Stimulated activated CD4-positive, alpha-beta T cell treated with anti-CD3 and anti-CD28 coated beads, Interleukin-15, amount 100 ng/mL, for 24 hours (primary cell): ENCODE results near the gene ENTPD6.
"Not testable (repeated sequence)": the region's sequence is repeated elsewhere in the genome, so short reads cannot be mapped to it uniquely, and the experiment has no call there.

Source experiments
- DNase-seq: peaks from one replicate; pipeline ENCODE4 v3.0.0-alpha.2; 2020

ENTPD6 gene

DNA sequence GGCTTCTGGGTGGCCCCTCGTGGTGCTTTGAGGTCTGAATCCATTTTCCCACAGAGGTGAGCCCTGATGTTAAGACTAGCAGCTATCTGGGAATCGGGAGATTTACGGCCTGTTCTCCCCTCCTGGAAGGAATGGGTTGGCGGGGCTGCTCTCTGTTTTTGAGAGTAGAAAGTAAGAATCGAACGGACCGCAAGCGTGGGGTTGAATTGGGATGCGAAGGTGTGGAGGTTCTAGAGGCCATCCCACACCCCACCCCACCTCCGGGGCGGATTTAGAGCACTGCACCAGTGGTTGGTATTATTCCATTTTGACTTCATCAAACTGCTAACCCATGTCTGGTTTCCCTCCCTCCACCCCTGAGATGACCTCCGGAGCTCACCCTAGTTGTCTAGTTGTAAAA, 63.8 kb downstream of the ENTPD6 start:
- DNase-seq, result no peak

DNA sequence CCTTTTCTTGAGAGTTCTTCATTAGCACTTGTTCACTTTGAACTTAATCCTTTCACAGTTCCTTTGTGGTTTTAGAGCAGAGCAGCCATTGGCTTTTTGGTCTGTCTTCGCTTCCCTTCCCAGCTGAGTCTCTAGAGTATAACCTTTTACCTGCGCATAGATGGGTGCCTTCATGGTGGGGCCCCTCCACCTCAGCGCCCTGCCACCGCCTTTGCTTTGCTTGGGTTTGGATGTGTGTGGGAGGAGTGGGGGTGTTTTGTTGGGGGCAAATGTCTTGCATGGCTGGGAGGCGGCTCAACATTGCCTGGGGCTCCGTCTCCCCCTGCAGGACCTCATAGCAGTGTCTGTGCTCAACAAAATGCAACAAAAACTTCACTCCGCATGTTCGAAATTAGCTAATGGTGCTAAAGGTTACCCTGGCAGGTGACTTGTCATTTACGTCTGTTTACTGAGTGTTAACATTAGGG, 64.3 kb downstream of the ENTPD6 start:
- no peak for DNase-seq

DNA sequence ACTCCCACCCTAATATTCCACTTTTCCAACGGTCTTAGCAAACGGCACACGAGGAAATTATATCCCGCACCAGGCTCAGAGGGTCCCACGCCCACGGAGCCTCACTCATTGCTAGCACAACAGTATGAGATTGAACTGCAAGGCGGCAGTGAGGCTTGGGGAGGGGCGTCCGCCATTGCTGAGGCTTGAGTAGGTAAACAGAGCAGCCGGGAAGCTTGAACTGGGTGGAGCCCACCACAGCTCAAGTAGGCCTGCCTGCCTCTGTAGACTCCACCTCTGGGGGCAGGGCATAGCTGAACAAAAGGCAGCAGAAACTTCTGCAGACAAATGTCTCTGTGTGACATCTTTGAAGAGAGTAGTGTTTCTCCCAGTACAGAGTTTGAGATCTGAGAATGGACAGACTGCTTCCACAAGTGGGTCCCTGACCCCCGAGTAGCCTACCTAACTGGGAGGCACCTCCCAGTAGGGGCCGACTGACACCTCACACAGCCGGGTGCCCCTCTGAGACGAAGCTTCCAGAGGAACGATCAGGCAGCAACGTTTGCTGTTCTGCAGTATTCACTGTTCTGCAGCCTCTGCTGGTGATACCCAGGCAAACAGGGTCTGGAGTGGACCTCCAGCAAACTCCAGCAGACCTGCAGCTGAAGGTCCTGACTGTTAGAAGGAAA, 65.4 kb downstream of the ENTPD6 start:
- DNase-seq, result not testable (repeated sequence)

DNA sequence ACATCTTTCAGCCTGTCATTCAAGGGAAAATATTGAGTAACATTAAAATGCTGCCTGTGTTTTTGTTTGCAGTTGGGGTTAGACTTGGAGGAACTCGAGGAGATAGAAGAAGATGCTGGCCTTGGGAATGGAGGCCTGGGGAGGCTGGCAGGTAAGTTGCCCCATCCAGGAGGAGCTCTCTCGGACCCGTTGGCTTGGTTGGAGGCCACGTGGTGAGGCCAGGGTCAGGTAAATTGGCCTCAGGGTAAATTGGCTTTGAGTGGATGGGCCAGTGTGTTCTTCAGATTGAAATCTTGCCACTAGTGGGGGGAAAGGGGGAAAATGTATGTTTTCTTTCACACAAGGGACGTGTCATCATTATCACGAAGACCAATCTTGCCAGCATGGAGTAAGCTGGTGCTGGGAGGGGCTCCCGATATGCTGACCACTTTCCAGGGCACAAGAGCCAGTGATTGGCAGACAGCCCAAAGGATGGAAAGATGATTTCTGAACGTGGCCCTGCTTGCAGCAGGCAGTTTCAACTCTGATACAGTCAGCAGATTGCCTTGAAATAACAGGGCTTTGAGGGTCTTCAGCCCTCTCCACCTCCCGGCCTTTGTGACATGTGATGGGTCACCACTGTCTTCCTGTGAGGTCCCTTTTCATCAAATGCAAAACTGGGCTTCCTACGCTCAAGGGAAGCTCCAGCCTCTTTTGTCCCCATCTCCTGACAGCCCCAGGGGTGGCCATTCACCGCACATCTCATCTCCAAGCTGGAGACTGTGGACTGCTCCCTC, 73.7 kb downstream of the ENTPD6 start:
- DNase-seq, result no peak

DNA sequence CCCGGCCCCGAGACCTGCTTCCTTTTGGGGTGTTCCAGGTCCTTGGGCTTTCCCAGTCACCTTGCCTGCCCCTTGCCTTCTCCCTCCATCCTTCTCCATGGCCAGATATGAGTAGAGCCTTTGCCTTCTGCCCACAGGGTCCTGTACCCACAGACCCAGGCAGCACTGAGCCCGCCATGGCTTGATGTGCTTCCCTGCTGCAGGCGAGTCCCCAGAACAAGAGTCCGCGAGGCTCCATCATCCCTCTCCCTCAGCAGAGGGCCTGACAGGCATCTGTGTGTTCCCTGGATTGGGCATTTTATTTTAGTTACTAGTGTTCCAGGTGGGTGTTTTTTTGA, 74.3 kb downstream of the ENTPD6 start:
- peak; percentile 0 for DNase-seq

DNA sequence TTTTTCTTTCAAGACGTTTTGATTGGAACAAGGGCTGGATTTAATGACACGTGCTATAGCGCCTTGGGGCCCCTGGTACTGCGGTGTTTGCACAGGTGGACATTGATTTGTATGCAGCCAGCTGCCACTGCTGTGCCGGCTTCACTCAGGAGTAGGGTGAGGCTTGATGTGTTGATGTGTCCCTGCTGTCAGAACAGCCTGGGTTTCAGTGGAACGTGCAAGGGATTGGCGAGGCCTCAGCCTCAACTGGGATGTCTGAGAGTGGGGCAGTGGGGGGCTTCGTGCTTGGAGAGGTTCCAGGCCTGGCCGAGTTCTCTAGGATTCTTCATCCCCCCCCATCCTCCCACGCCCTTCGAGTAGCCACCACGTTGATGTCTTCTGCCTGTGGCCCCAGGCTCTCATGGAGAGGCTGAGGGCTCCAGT, 75.3 kb downstream of the ENTPD6 start:
- DNase-seq, result peak; percentile 0

DNA sequence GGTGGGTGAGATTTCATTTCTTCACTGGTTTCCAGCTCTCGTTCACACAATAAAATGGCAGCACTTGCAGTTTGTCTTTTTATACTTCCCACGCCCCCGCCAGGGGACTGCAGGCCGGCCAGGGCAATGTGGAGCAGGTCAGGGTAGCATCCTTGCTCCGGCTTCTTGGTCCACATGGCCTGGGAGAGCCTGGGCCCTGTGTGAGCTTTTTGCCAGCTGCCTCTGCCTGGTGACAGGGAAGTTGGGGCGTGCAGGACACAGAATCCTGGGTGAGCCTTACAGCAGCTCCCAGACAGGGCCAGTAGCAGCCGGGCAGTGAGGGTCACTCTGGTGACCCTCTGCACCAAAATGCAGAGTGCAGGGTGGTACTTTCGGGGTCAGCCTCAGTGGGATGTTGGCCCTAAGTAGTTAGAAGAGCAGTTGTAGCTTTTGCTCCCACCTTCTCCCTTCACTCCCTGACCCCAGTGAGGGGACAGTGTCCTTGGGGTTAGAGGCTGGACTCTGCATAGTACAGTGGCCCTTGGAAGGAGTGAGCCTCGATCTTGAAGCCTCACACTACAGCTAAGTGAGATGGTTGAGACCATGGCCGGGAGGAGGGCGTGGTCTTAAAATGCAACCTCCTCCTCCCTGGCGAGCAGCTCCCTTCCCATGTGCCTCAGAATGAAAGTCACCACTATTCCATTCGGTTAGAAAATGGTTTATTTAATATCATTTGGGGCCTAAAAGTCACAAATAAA, 76.1 kb downstream of the ENTPD6 start:
- peak; percentile 1 for DNase-seq

DNA sequence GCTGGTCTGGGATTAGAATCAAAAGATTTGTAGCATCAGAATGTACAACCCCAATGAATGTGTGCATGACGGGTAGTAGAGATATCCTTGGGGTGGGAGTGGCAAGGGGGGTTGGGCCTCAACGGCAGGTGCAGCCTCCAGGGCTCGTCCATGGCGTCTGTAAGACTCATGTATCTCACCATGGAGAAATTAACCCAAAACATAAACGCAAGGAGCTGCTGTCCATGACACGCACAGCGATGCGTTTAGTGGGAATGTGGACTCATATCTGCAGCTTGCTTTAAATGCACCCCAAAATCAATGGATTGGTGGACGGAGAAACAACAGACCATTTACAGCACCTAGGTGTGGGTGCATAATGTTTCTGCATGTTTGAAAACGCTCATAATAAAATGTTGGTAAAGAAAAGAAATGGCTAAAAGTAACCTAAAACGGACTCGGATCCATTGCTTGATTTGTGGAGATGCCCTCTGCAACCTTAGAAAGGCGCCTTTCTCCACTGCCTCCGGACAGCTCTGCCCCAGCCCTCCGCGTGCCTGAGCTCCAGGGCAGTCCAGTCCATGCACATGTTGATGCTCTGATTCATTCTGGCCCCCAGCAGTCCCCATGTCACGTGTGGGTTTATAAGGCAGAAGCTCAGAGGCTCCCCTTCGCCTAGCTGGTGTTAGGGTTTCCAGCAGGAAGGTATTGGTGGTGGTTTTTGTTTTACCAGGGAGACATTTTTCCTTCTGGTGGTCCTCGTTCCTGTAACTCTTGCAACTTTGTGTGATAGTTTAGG, 76.9 kb downstream of the ENTPD6 start:
- peak; percentile 0 for DNase-seq

DNA sequence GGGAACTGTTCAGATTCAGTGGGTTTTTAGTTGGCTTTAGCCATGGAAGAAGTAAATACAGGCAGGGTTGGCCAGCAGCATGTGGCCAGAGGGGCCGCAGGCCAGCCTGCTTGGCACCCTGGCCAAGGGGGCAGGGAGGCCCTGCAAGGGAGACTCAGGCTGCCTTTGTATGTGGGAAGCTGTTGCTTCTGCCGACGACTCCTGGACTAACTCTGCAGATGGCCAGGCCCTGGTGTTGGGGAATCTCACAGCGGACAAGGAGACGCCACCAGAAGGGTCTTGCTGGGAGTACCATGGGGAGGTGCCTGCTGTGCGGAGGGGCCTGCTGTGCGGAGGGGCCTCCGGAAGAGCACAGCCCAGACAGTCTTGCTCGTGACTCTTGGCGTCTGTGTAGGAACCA, 77.5 kb downstream of the ENTPD6 start:
- DNase-seq, result peak; percentile 0

DNA sequence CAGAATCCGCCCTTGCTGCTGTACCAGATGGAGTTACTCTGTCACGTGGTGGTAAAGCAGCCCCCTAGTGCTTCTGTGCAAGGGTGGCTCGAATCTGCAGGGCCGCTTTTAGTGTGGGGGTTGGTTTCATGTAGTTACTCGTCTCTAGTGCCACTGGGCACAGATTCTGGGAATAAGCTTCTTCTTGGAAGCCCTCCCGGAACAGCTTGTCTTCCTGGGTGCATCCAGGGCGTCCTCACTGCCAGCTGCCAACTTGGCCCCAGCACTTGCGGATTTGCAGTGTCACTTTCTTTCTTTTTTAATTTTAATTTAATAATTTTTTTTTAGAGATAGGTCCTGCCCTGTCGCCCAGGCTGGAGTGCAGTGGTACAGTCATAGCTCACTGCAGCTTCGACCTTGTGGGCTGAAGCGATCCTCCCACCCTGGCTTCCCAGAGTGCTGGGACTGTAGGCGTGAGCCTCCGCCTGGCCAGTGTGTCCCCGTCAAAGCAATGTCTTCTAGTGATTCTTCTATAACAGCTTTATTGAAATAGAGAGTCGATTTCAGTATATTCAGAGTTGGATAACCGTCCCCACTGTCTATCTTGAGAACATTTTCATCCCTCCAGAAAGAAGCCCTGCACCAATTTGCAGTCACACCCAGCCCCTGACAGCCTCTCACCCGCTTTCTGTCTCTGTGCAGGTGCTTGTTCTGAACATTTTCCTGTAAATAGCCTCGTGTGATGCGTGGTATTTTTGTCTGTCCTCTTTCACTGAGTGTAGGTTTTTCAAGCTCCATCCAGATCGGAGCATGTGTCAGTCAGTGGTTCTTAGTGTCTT, 78.2 kb downstream of the ENTPD6 start:
- peak; percentile 0 for DNase-seq

DNA sequence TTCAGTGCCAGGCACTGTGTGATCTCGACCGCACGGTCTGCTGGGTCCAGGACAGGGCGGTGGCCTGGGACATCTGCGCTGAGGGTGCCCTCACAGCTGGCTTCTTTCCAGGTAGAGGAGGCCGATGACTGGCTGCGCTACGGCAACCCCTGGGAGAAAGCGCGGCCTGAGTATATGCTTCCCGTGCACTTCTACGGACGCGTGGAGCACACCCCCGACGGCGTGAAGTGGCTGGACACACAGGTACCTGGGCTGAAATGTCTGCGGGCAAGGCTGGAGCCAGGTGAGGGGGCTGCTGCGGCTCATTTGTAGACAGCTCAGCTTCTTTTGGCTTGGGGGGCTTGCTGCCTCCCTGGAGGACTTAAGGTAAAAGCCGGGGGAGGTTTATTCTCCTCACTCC, 79.0 kb downstream of the ENTPD6 start:
- peak; percentile 0 for DNase-seq

DNA sequence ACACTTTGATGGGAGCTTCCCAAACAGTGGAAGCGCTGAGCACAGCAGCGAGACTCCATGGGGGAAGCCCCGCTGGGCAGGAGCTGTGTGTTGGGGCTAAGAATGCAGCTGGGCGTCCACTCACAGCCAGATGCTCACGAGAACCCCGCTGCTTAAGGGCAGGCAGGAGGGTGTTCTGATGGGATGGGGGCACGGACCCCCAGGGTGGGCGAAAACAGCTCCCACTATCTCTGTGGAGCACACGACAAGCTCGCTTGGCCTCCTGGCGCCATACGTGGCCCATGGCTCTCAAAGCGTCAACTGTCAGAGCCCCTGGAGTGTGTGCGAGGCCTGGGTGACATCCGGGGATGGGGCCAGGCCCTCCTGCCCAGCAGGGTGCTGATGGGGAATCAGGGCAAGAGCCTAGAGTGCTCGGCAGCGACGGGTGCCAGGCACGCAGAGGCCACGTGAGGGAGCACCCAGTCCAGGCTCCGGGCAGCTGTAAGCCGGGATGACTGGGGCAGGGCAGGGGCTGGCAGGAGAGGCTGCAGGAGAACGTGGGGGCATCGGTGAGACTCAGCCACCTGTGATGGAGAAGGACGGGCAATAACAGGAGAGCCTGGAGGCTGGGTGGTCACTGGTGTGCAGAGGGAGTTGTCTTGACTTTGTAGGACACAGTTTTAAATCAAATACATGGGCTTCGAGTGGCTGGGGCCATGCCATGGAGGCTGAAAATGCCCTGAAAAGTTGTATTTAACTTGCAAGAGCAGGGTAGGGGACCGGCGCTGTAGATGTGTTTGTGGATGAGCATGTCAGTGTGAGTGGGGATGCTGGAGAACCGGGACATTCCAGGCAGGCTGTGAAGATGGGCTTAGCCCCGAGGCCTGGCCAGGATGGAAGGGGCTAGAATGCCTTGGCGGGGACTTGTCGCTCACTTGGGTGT, 79.6 kb downstream of the ENTPD6 start:
- DNase-seq, result peak; percentile 0

DNA sequence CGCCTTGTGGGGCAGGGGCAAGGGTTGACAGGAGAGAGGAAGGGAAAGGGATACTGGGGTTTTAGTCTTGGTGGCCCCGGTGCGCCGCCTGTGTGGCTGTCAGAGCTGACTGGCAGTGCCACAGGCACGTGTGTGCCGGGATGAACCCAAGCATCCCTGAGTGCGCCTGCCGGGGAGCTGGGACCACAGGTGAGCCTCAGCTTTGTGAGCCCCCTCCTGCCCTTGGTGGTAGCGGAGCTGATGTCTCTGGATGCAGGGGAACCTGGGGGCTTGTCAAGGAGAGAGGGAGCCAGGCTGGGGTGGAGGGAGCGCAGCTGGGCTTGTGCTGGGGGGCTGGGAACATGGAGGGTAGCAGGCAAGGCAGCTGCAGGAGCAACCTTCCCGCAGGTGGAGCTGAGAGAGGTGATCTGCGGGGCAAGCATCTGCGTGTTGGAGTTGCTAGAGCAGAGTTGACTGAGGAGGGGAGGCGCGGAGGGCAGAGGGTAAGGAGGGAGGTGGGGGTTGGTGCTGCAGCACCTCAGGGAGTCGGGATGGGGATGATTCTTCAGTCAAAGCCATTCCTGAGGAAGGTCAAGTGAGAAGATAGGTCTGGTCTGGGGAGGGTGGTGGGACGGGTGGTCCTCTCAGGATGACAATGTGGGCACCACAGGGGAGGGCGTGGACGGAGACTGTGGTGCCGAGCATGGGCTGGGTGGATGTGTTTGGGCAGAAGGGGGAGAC, 80.5 kb downstream of the ENTPD6 start:
- peak; percentile 1 for DNase-seq
